Heart left ventricle (tissue), 13 donors: ENCODE measurements around the gene RASEF.

Source experiments
- CTCF ChIP-seq, 12 donors: fragments of 200-600 bp; sonication (generic) in 4 of 12; IDR thresholded peaks; one replicate each; pipeline versions ENCODE4 v1.5.0 to v1.8.0; 2018 to 2022; ENCODE audit warnings: antibody characterized with exemption in 12 of 12, mild to moderate bottlenecking in 5 of 12
- POLR2A ChIP-seq, 2 donors: fragments of 450-650 bp; IDR thresholded peaks; one replicate each; pipeline ENCODE4 v1.6.1; 2017; ENCODE audit warnings: antibody characterized with exemption in 2 of 2, mild to moderate bottlenecking in 2 of 2, moderate library complexity in 2 of 2
- donor health status: ischemic (EF 13 %, LVEDD 7.1; RV severe dilation, severe dysfunction).
- donor health status: DM: no; HTN: yes; CAD: no.
- donor health status: DM: no; HTN: no; CAD: no.
- donor health status: ischemic (EF 25% LVEDD 6.9; RV normal size, moderate dysfunction).
- donor health status: ischemic (EF 25% LVEDD 5.7; RV mildly dilated, moderate dysfunction).
- donor health status: ischemic (EF 35%, LVEDD 5.7; RV mildly dilated, moderate dysfunction).
- donor health status: nonischemic (EF 11% LVEDD 7.7; RV severe dilation, severe dysfunction).
- donor health status: DM: yes; HTN: yes; CAD: no.
- donor health status: PGD.
- donor health status: ischemic (EF 29% LVEDD 5.4; RV normal size, mild dysfunction).
- donor health status: nonischemic (EF 23%, LVEDD 6.1; RV moderate dilation, normal function).

GRCh38 chr9:83034026-83034425, 28.9 kb downstream of the RASEF start:
- TF ChIP-seq CTCF (IDR thresholded peaks at IDR 0.05) (no peak), POLR2A (IDR thresholded peaks at IDR 0.05) (no peak)
